HG02981 (cell line): ENCODE data around the gene PLXNB3.

ENCODE experiments used
- ATAC-seq: cut with Tn5 transposase; IDR thresholded peaks from one replicate; pipeline ENCODE4 v1.9.1; 2021; ENCODE audit warnings: mild to moderate bottlenecking, moderate library complexity; ENCODE audit not compliant: unreplicated experiment

Gene PLXNB3

GRCh38 chrX:153750127-153750774, 13.8 kb upstream of the PLXNB3 start:
- ATAC-seq: no peak

- no peak for ATAC-seq
Measured at GRCh38 chrX:153755136-153755535, 8.9 kb upstream of the PLXNB3 start.

GRCh38 chrX:153761863-153762262, 2.2 kb upstream of the PLXNB3 start:
- no peak for ATAC-seq

- ATAC-seq: no peak
Measured at GRCh38 chrX:153762626-153763173, 1.3 kb upstream of the PLXNB3 start.

- no peak for ATAC-seq
Measured at GRCh38 chrX:153763298-153763932, 634 bp upstream of the PLXNB3 start.

GRCh38 chrX:153764786-153765137, 713 bp downstream of the PLXNB3 start:
- no peak for ATAC-seq

GRCh38 chrX:153765138-153766079, 1.4 kb downstream of the PLXNB3 start:
- no peak for ATAC-seq

- no peak for ATAC-seq
Measured at GRCh38 chrX:153766098-153766817, 2.2 kb downstream of the PLXNB3 start.

GRCh38 chrX:153766871-153767673, 3.0 kb downstream of the PLXNB3 start:
- ATAC-seq: no peak

GRCh38 chrX:153767674-153768055, 3.6 kb downstream of the PLXNB3 start:
- ATAC-seq: no peak

- ATAC-seq: no peak
Measured at GRCh38 chrX:153768311-153769157, 4.5 kb downstream of the PLXNB3 start.

GRCh38 chrX:153769158-153769864, 5.3 kb downstream of the PLXNB3 start:
- ATAC-seq: no peak

- ATAC-seq: no peak
Measured at GRCh38 chrX:153769865-153770600, 6.0 kb downstream of the PLXNB3 start.

GRCh38 chrX:153770601-153771414, 6.8 kb downstream of the PLXNB3 start:
- no peak for ATAC-seq

GRCh38 chrX:153771415-153772315, 7.6 kb downstream of the PLXNB3 start:
- no peak for ATAC-seq
